ENCODE data around the gene TSHZ2. TPM values are rescaled to one million over a fixed set of nuclear protein-coding genes. Genes with fewer than 3 reads are reported as not detected.

TSHZ2 gene
- total and polyA plus RNA-seq, 2 donors (not counting 3 experiments of a cell fraction or from before 2014, with no cell fraction given), result not detected

- Histone ChIP-seq H3K4me1 (ENCODE audit: control insufficient read depth, extremely low read depth, insufficient read depth, low read length) (no peaks in the 10 kb centered on the region), H2AFZ (ENCODE audit: low read depth, low read length) (no peak overlapping the region), H3K4me3 (replicated peaks in 1 of 3; ENCODE audit: insufficient read depth in 1 of 3, low read depth in 1 of 3, low read length in 3 of 3) (no peak overlapping the region), H4K20me1 (replicated peaks; ENCODE audit: control insufficient read depth, extremely low read depth, insufficient read depth, low read length) (no peaks in the 10 kb centered on the region), H3K9ac (replicated peaks; ENCODE audit: extremely low read depth, insufficient read depth, low read length) (no peak overlapping the region), H3K27ac (ENCODE audit: insufficient read depth, low read depth, low read length) (no peak overlapping the region), H3K4me2 (ENCODE audit: insufficient read depth, low read length) (no peak overlapping the region), H3K79me2 (ENCODE audit: control insufficient read depth, insufficient read depth, low read length) (no peaks in the 10 kb centered on the region), H3K36me3 (ENCODE audit: control insufficient read depth in 2 of 2, extremely low read depth in 1 of 2, insufficient read depth in 2 of 2, low read length in 2 of 2) (no peaks in the 10 kb centered on the region), H3K9me3 (replicated peaks; ENCODE audit: control insufficient read depth, insufficient read depth, low read length) (no peaks in the 10 kb centered on the region), H3K9me1 (replicated peaks; ENCODE audit: control insufficient read depth, extremely low read depth, insufficient read depth, low read length) (no peaks in the 10 kb centered on the region), H3K27me3 (ENCODE audit: control insufficient read depth in 2 of 2, insufficient read depth in 2 of 2, low read length in 2 of 2) (no peaks in the 10 kb centered on the region)
- BruUV-seq (replicated peaks), result no TSS peak
- dilution Hi-C loops (cut with MboI; ENCODE audit: extremely low pct_ligation_motif_present, low sequenced_read_pairs), result no loop called here
- POLR2A ChIA-PET, result no interaction called here
- FAIRE-seq (no peak), DNase-seq (ENCODE audit: low read depth, low spot score) (no peak)
- intact Hi-C loops (cut with micrococcal nuclease), result no loop called here
- CTCF ChIA-PET, result no interaction called here
- TF ChIP-seq POLR2A (IDR thresholded peaks at IDR 0.05; ENCODE audit: low read depth, low read length) (no peak), MYC (IDR thresholded peaks at IDR 0.05; ENCODE audit: low read depth, low read length) (no peak), POLR2AphosphoS5 (IDR thresholded peaks at IDR 0.05; ENCODE audit: insufficient read depth, low read depth, low read length) (no peak), GATA2 (IDR thresholded peaks at IDR 0.05; ENCODE audit: insufficient read depth, insufficient read length, low read depth, low read length) (no peak), FOS (IDR thresholded peaks at IDR 0.05; ENCODE audit: borderline replicate concordance, insufficient read depth, low read length) (no peak), JUN (IDR thresholded peaks at IDR 0.05; ENCODE audit: borderline replicate concordance, insufficient read depth, insufficient read length, low read depth) (no peak), EZH2 (IDR thresholded peaks at IDR 0.05; ENCODE audit: borderline replicate concordance, low read depth, low read length, severe bottlenecking) (no peak)
- TF ChIP-seq, protein P1, sequence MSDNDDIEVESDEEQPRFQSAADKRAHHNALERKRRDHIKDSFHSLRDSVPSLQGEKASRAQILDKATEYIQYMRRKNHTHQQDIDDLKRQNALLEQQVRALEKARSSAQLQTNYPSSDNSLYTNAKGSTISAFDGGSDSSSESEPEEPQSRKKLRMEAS (IDR thresholded peaks at IDR 0.05; ENCODE audit: insufficient read depth, insufficient read length), result no peak
- TF ChIP-seq, protein P2, sequence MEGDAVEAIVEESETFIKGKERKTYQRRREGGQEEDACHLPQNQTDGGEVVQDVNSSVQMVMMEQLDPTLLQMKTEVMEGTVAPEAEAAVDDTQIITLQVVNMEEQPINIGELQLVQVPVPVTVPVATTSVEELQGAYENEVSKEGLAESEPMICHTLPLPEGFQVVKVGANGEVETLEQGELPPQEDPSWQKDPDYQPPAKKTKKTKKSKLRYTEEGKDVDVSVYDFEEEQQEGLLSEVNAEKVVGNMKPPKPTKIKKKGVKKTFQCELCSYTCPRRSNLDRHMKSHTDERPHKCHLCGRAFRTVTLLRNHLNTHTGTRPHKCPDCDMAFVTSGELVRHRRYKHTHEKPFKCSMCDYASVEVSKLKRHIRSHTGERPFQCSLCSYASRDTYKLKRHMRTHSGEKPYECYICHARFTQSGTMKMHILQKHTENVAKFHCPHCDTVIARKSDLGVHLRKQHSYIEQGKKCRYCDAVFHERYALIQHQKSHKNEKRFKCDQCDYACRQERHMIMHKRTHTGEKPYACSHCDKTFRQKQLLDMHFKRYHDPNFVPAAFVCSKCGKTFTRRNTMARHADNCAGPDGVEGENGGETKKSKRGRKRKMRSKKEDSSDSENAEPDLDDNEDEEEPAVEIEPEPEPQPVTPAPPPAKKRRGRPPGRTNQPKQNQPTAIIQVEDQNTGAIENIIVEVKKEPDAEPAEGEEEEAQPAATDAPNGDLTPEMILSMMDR (IDR thresholded peaks at IDR 0.05; ENCODE audit: extremely low read depth in 1 of 2, insufficient read depth in 1 of 2, low read depth in 1 of 2, low read length in 2 of 2), result no peak
These were observed 64.8 kb downstream of the TSHZ2 start for GRCh38 chr20:53036992-53037391.
